Eye (tissue), 1 donor: Measurements from ENCODE around the gene MYO1B.

Source experiments
- DNase-seq: peaks from one replicate; pipeline ENCODE4 v3.0.0-alpha.2; 2015

The MYO1B gene

GRCh38 chr2:191264647-191265081 lies 19.5 kb downstream of the MYO1B start:
- peak; percentile 30 for DNase-seq

DNA sequence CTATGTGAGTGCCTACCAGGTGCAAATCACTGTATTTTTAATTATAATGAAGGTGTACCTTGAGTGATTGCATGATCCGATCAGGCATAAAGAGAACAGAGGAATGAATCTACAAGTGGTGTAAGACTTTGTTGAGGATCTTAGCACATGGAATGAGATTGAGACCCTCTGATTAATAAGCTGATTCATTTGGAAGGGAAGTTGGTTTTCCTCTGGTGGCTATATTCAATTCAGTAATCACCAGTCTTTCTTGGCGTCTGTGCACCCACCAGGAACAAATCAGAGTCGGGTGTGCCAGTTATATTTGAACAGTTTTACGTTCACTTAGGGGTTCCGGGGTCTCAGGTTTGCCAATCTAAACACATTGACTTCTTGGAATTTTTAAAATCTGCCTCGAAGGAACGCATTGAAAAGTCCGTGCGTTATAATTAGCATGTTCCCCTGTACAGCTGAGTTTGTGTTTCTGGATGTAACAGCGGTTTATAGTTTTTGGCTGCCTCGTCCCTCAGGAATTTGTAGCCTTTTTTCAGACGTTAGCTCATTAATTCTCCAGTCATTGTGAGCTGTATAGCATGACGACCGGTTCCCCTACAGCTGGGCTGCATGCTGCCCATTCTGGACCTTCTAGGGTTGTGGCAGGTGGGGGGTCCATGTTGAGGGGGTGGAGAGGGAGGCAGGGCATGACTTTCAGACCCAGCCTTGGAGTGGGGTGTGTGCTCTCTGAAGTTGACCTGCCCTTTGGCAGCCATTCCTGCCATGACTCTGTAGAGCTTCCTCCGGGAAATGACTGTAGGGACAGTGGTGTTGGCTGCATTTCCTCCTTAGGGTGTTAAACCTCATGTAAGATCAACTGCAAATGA lies 20.3 kb downstream of the MYO1B start:
- peak; percentile 70 for DNase-seq

DNA sequence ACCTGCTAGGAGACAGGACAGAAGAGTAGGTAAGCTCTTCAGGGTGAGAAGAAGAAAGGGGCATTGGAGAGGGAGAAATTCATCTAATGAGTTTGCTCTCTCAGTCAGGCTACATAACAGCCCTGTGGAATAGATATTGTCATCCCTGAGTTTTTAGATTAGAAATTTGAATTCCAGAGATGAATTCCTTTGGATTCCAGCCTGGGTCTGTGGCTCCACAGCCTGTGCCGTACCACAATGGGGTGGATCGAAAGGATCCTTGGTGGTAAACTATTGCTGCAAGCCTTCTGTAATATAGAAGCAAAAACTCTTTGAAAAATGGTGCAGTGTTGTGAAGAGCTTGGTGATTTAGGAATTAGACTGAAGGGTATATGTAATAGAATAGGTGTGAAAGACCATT lies 21.0 kb downstream of the MYO1B start:
- no peak for DNase-seq

- no peak for DNase-seq
These were observed 23.4 kb downstream of the MYO1B start for GRCh38 chr2:191268596-191268995.

DNA sequence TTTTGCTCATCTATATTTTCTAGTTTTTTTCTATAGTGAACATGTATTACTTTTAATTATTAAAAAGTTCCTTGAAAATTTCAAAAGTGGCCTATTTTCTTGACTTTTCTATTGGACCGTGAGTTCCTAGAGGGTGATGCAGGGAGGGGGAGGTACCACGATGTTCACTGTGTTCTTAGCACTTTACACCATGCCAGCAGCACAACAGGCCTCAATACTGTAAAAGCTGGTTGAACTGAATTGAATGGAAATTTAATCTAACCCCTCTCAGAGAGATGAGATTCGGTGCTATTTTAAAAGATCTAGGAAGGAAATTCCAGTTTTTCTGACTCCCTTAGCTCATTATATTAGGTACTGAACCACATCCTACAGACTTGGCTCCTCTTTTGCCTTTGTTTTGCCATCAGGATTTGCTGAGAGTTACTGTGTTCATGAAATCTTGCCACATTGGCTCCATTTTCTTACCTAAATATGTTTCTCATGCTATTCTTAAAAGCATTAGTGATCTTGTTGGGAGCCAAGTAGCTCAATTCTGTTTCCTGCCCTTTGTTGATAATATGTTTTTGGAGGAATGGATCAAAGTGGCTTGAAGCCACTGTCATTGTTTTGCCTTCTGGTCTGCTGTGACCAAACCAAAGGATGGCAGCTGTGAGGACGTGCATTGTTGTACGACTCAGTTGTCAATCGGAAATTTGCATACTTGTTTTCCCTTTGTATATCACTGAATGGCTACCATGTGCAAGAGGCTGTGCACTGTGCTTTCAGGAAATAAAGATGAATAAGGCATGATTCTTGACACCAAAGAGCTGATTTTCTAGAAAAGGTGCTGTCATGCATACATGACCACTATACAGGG lies 25.3 kb downstream of the MYO1B start:
- peak; percentile 68 for DNase-seq

- no peak for DNase-seq
These were observed 26.9 kb downstream of the MYO1B start for GRCh38 chr2:191272064-191272463.

- DNase-seq, result no peak
These were observed 29.2 kb downstream of the MYO1B start for GRCh38 chr2:191274413-191274815.

DNA sequence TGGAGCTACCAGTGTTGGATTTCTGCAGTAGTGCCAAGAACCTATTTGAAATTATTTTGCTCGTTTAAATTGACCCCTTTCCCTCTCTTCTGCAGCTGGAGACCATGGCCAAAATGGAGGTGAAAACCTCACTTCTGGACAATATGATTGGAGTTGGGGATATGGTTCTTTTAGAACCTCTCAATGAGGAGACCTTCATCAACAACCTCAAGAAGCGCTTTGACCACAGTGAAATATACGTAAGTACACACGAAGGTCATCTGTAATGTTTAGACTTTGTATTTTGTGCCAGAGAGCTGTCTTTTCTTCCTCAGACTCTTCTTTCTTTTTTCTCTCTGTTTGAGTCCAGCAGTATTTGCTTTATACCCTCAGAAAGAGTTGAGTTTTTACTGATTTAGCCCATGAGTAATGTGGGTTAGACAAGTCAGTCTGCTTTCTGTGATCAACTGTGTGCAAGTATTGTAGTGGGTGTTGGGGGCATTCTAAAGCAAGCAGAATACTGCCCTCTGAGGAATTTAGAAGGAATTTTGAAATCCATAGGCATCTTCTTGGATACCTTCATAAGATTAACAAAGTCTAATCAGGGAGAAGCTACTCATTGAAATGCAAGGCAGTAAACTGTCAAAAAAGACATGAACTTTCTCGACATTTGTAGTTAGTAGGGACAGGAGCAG lies 31.7 kb downstream of the MYO1B start:
- no peak for DNase-seq

DNA sequence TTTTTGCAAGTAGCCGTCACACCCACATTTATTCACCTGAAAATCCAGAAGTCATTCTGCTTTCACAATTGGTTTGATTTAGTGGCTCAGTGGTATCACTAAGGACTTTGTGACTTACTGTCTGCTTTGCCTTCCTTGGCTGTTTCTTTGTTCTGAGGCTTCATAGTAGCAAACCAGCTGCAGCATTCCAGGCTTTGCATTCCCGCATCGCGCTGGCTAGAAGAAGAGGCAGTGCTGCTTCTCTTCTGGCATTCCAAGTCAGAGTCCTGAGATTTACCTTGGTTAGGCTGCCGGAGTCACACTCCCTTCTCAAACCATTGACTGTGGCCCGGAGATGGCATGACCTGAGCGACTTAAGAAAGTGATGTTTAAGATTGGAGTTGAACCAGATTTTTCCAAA lies 35.1 kb downstream of the MYO1B start:
- no peak for DNase-seq

GRCh38 chr2:191280834-191281756 lies 35.9 kb downstream of the MYO1B start:
- no peak for DNase-seq

DNA sequence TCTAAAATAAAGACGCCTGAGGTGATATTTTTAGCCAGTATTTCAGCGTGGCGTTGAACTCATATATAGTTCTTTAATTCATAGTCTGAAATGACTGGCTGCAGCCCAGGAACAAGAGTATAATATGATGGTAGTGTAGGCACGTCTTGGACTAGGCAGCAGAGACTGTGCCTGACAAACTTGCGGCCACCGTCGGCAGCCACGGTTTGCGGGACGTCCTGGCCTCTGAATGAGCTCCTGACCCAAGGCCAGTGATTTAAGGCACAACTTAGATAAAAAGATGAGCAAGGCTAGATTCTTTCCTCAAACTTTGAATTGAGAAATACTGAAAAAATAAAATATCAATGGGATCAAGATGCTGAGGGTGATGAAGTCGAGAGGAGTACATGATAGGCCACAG lies 40.0 kb downstream of the MYO1B start:
- DNase-seq, result no peak

DNA sequence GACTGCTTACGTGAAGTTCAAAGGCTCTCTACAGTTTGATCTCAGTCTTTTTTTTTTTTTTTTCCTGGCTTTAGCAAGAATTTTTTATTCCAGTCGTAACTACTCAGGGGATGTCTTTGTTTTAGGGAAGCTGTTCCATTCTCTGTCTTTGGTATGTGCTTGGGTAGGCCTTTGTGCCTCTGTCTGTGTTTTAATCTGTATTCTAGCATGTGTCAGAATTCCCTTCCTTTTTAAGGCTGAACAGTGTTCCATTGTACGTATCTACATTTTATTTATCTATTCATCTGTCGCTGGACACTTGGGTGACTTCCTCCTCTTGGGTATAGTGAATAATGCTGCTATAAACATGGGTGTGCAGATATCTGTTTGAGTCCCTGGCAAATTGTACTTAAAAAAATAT lies 42.6 kb downstream of the MYO1B start:
- no peak for DNase-seq

GRCh38 chr2:191289049-191289448 lies 43.8 kb downstream of the MYO1B start:
- DNase-seq, result no peak

DNA sequence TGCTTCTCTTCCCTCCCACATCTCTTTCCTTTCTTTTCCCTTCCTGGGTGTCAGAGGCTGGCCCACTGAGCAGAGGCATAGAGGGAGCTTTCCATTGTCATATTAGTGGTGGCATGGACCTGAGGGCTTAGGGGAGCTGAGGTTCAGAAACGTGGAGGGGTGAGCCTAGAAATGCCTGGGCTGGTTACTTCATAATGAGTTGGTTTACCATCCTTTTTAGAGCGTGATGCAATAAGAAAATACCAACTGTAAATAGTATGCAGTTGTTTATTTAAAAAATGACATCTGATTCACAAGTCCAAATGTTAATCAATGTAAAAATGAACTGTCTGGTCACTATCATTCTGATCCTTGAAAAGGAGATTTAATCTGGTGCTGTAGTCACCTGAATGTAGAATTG lies 46.3 kb downstream of the MYO1B start:
- DNase-seq, result no peak

GRCh38 chr2:191292869-191293268 lies 47.7 kb downstream of the MYO1B start:
- DNase-seq, result no peak

DNA sequence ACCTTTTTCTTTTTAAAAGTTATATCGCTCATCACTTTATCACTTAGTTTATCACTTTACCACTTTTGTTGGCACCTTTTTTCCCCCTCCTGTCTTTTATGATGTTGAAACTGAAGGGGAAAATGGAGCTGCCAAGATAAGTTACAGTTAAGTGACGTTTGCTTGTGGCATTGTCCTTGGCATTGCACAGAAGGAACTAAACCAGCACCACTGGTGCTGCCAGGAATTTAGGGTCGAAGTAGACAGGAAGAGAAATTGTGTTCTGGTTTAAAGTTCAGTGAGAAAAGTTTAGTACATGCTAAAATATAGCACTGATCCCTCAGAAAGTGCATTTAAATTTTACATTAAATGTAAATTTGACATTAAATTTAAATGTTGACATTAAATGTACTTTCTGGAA lies 49.9 kb downstream of the MYO1B start:
- no peak for DNase-seq

GRCh38 chr2:191296083-191297006 lies 51.1 kb downstream of the MYO1B start:
- no peak for DNase-seq

- DNase-seq, result no peak
These were observed 51.8 kb downstream of the MYO1B start for GRCh38 chr2:191297033-191297432.

DNA sequence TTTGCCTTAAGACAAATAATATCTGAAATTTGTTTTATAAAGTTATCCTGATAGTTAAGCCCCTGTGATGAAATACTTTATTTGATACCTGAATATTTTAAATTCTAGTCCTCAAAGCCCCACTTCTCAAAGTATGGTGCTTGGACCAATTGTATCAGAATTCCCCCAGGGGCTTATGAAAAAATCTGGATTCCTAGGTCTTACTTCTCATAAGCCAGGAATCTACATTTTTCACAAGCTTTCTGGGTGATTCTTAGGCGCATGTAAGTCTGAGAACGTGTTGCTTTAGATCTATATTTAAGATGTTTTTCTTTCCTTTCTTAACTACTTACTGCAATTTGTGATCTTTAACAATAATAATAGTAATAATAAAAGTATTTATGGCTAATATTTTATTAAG lies 53.1 kb downstream of the MYO1B start:
- DNase-seq, result no peak

- DNase-seq, result no peak
These were observed 53.8 kb downstream of the MYO1B start for GRCh38 chr2:191299010-191299409.

- DNase-seq, result no peak
These were observed 54.7 kb downstream of the MYO1B start for GRCh38 chr2:191299866-191300265.
